Progenitor cell of endocrine pancreas (in vitro differentiated cells): Measurements from ENCODE around the gene TEX101. TPM values are rescaled to one million over a fixed set of nuclear protein-coding genes. Genes with fewer than 3 reads are reported as not detected.

Experiments used
- DNase-seq: peaks from one replicate; pipeline ENCODE4 v3.0.0; 2021; ENCODE audit warnings: low spot score; ENCODE audit not compliant: unreplicated experiment
- H3K27ac Mint-ChIP-seq: 2 replicates; pipeline ENCODE4 v1.8.0; 2021; ENCODE audit warnings: mild to moderate bottlenecking, moderate library complexity, mixed read lengths
- H3K27me3 Mint-ChIP-seq: 2 replicates; pipeline ENCODE4 v1.8.0; 2021; ENCODE audit warnings: mixed read lengths
- H3K36me3 Mint-ChIP-seq: 2 replicates; pipeline ENCODE4 v1.8.0; 2022; ENCODE audit warnings: mixed read lengths; ENCODE audit not compliant: insufficient read depth
- H3K4me1 Mint-ChIP-seq: 2 replicates; pipeline ENCODE4 v1.8.0; 2021; ENCODE audit warnings: low read depth, mixed read lengths
- H3K4me3 Mint-ChIP-seq: 2 replicates; pipeline ENCODE4 v1.8.0; 2021; ENCODE audit warnings: low read depth, mild to moderate bottlenecking, moderate library complexity, mixed read lengths
- H3K9me3 Mint-ChIP-seq: 2 replicates; pipeline ENCODE4 v1.8.0; 2021; ENCODE audit warnings: low read depth, mixed read lengths
- total RNA-seq: library from RNA; stranded (reverse); gene quantifications from 2 replicates; pipeline ENCODE4 v1.2.1, GENCODE V29; 2021
- TF ChIP-seq, protein P1 (sequence below): fragments of 200-600 bp; sonication (generic); IDR thresholded peaks from one replicate; pipeline ENCODE4 v1.5.0; 2021; ENCODE audit warnings: antibody characterized with exemption, mild to moderate bottlenecking; ENCODE audit not compliant: unreplicated experiment

Gene TEX101
- total RNA-seq, 1 donor from 2014 or later = not detected

GRCh38 chr19:43412441-43412840 is 2.2 kb upstream of the TEX101 start:
- TF ChIP-seq, protein P1, sequence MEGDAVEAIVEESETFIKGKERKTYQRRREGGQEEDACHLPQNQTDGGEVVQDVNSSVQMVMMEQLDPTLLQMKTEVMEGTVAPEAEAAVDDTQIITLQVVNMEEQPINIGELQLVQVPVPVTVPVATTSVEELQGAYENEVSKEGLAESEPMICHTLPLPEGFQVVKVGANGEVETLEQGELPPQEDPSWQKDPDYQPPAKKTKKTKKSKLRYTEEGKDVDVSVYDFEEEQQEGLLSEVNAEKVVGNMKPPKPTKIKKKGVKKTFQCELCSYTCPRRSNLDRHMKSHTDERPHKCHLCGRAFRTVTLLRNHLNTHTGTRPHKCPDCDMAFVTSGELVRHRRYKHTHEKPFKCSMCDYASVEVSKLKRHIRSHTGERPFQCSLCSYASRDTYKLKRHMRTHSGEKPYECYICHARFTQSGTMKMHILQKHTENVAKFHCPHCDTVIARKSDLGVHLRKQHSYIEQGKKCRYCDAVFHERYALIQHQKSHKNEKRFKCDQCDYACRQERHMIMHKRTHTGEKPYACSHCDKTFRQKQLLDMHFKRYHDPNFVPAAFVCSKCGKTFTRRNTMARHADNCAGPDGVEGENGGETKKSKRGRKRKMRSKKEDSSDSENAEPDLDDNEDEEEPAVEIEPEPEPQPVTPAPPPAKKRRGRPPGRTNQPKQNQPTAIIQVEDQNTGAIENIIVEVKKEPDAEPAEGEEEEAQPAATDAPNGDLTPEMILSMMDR = no peak
- no peaks in the 10 kb centered on the region for H3K4me1 Mint-ChIP-seq
- H3K27ac Mint-ChIP-seq = no peak overlapping the region
- DNase-seq = no peak
- peaks cover 3% of the 10 kb centered on the region for H3K36me3 Mint-ChIP-seq
- no peak overlapping the region for H3K4me3 Mint-ChIP-seq
- H3K27me3 Mint-ChIP-seq = no peaks in the 10 kb centered on the region
- peaks cover 27% of the 10 kb centered on the region for H3K9me3 Mint-ChIP-seq

- Mint-ChIP-seq H3K4me3 (no peak overlapping the region), H3K27ac (no peak overlapping the region), H3K36me3 (no peaks in the 10 kb centered on the region), H3K4me1 (no peaks in the 10 kb centered on the region), H3K9me3 (peaks cover 19% of the 10 kb centered on the region), H3K27me3 (no peaks in the 10 kb centered on the region)
- DNase-seq = no peak
- TF ChIP-seq, protein P1 = no peak
Measured at GRCh38 chr19:43416951-43417623, 2.4 kb downstream of the TEX101 start.

GRCh38 chr19:43420954-43421353 is 6.3 kb downstream of the TEX101 start:
- Mint-ChIP-seq H3K27me3 (no peaks in the 10 kb centered on the region), H3K36me3 (no peaks in the 10 kb centered on the region), H3K27ac (no peak overlapping the region), H3K4me1 (no peaks in the 10 kb centered on the region), H3K9me3 (peaks cover under 1% of the 10 kb centered on the region), H3K4me3 (no peak overlapping the region)
- no peak for DNase-seq
- TF ChIP-seq, protein P1 = no peak

DNA sequence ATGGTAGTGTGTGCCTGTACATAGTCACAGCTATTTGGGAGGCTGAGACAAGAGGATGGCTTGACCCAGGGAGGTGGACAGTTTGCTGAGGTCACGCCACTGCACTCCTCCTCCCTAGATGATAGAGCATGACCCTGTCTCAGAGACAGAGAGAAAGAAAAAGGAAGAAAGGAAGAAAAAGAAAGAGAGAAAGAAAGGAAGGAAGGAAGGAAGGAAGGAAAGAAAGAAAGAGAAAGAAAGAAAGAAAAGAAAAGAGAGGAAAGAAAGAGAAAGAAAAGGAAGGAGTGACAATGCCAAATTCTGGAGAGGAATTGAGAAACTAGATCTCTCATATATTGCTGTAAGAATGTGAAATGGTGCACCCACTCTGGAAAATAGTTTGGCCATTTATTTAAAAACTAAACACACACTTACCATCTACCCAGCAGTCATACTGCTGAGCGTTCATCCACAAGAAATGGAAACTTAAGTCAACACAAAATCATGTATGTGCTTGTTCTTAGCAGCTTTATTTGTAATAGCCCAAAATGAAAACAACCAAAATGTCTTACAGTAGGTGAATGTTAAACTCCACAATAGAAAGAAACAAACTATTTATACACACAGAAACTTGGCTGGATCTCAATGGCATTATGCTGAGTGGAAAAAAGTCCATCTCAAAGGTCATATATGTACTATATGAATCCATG is 7.5 kb downstream of the TEX101 start:
- DNase-seq = no peak
- H3K4me3 Mint-ChIP-seq = no peak overlapping the region
- H3K36me3 Mint-ChIP-seq = no peaks in the 10 kb centered on the region
- no peaks in the 10 kb centered on the region for H3K4me1 Mint-ChIP-seq
- TF ChIP-seq, protein P1 = no peak
- no peaks in the 10 kb centered on the region for H3K9me3 Mint-ChIP-seq
- no peak overlapping the region for H3K27ac Mint-ChIP-seq
- no peaks in the 10 kb centered on the region for H3K27me3 Mint-ChIP-seq

GRCh38 chr19:43422689-43423066 is 8.0 kb downstream of the TEX101 start:
- DNase-seq = no peak
- TF ChIP-seq, protein P1 = no peak
- H3K36me3 Mint-ChIP-seq = no peaks in the 10 kb centered on the region
- H3K4me1 Mint-ChIP-seq = peaks cover 2% of the 10 kb centered on the region
- no peaks in the 10 kb centered on the region for H3K27me3 Mint-ChIP-seq
- H3K9me3 Mint-ChIP-seq = no peaks in the 10 kb centered on the region
- H3K27ac Mint-ChIP-seq = no peak overlapping the region
- H3K4me3 Mint-ChIP-seq = no peak overlapping the region
